Loucy (cell line): ENCODE measurements around the gene BACE2.
"Not testable (repeated sequence)": the region's sequence is repeated elsewhere in the genome, so short reads cannot be mapped to it uniquely, and the experiment has no call there.

Source experiments
- H2AFZ ChIP-seq: fragments of 200-600 bp; sonication (generic); 2 replicates; pipeline ENCODE4 v1.6.0; 2016; ENCODE audit warnings: antibody characterized with exemption, mild to moderate bottlenecking, low read length, moderate library complexity
- H3F3A ChIP-seq: fragments of 200-600 bp; 2 replicates; pipeline ENCODE4 v1.6.0; 2016; ENCODE audit warnings: antibody characterized with exemption, low read depth, mild to moderate bottlenecking
- H3K27me3 ChIP-seq: fragments of 200-600 bp; sonication (generic); 2 replicates; pipeline ENCODE4 v1.6.1; 2014; ENCODE audit warnings: low read length, mild to moderate bottlenecking; ENCODE audit not compliant: insufficient read depth, poor library complexity, severe bottlenecking
- H3K36me3 ChIP-seq: fragments of 200-600 bp; sonication (generic); 2 replicates; pipeline ENCODE4 v1.6.1; 2016; ENCODE audit warnings: low read length; ENCODE audit not compliant: insufficient read depth
- H3K4me1 ChIP-seq: fragments of 200-600 bp; sonication (generic); 2 replicates; pipeline ENCODE4 v1.5.1; 2014; ENCODE audit warnings: low read length, mild to moderate bottlenecking; ENCODE audit not compliant: insufficient read depth, poor library complexity, severe bottlenecking
- H3K4me2 ChIP-seq: fragments of 200-600 bp; sonication (generic); 2 replicates; pipeline ENCODE4 v1.6.0; 2014; ENCODE audit warnings: antibody characterized with exemption, low read length, low read depth, mild to moderate bottlenecking; ENCODE audit not compliant: poor library complexity, severe bottlenecking
- H3K4me3 ChIP-seq: fragments of 200-600 bp; sonication (generic); 2 replicates; pipeline ENCODE4 v1.5.1; 2014; ENCODE audit warnings: low read length, mild to moderate bottlenecking, mixed read lengths; ENCODE audit not compliant: poor library complexity, severe bottlenecking
- H3K79me2 ChIP-seq: fragments of 200-600 bp; sonication (generic); 2 replicates; pipeline ENCODE4 v1.6.1; 2014; ENCODE audit warnings: low read length; ENCODE audit not compliant: insufficient read depth
- H3K9ac ChIP-seq: fragments of 200-600 bp; sonication (generic); 2 replicates; pipeline ENCODE4 v1.6.0; 2014; ENCODE audit warnings: mild to moderate bottlenecking, low read depth, low read length, moderate library complexity; ENCODE audit not compliant: poor library complexity, severe bottlenecking
- H3K9me2 ChIP-seq: fragments of 200-600 bp; sonication (generic); replicated peaks from 2 replicates; pipeline ENCODE4 v1.6.1; 2016; ENCODE audit warnings: low read depth, low read length, mixed read lengths
- H3K9me3 ChIP-seq: fragments of 200-600 bp; sonication (generic); 2 replicates; pipeline ENCODE4 v1.6.1; 2014; ENCODE audit warnings: mild to moderate bottlenecking, antibody characterized with exemption, low read length, low read depth; ENCODE audit not compliant: insufficient read depth
- H4K20me1 ChIP-seq: fragments of 200-600 bp; sonication (generic); 2 replicates; pipeline ENCODE4 v1.6.0; 2014; ENCODE audit warnings: antibody characterized with exemption, low read length, mild to moderate bottlenecking; ENCODE audit not compliant: insufficient read depth, poor library complexity, severe bottlenecking
- CTCF ChIP-seq: fragments of 200-600 bp; sonication (generic); conservative IDR thresholded peaks from 2 replicates; pipeline ENCODE4 v1.5.1; 2014; ENCODE audit warnings: mild to moderate bottlenecking, antibody characterized with exemption, low read length
- EZH2phosphoT487 ChIP-seq: fragments of 200-600 bp; IDR thresholded peaks from 2 replicates; pipeline ENCODE4 v1.6.1; 2018; ENCODE audit warnings: antibody characterized with exemption, mild to moderate bottlenecking, moderate library complexity, borderline replicate concordance

Gene BACE2

GRCh38 chr21:41254090-41254700, 86.2 kb downstream of the BACE2 start:
- no peaks in the 10 kb centered on the region for H3K9me3 ChIP-seq
- H3K9me2 ChIP-seq: no peaks in the 10 kb centered on the region
- no peak overlapping the region for H3K4me3 ChIP-seq
- no peak overlapping the region for H3K9ac ChIP-seq
- no peak overlapping the region for H3K4me2 ChIP-seq
- H4K20me1 ChIP-seq: no peaks in the 10 kb centered on the region
- no peaks in the 10 kb centered on the region for H3K79me2 ChIP-seq
- H3K4me1 ChIP-seq: no peaks in the 10 kb centered on the region
- H3K36me3 ChIP-seq: peaks cover 4% of the 10 kb centered on the region; the same call in 1 of the 2 replicates
- H3K27me3 ChIP-seq: no peaks in the 10 kb centered on the region
- TF ChIP-seq EZH2phosphoT487: no peak
- TF ChIP-seq CTCF: no peak
- no peaks in the 10 kb centered on the region for H3F3A ChIP-seq
- H2AFZ ChIP-seq: no peak overlapping the region

- no peak overlapping the region for H2AFZ ChIP-seq
- no peak overlapping the region for H3K9ac ChIP-seq
- H3K4me3 ChIP-seq: no peak overlapping the region
- H3F3A ChIP-seq: no peaks in the 10 kb centered on the region
- H3K4me1 ChIP-seq: no peaks in the 10 kb centered on the region
- no peaks in the 10 kb centered on the region for H3K79me2 ChIP-seq
- TF ChIP-seq EZH2phosphoT487 (no peak), CTCF (no peak)
- no peaks in the 10 kb centered on the region for H4K20me1 ChIP-seq
- peaks cover 4% of the 10 kb centered on the region; the same call in 1 of the 2 replicates for H3K36me3 ChIP-seq
- no peaks in the 10 kb centered on the region for H3K9me2 ChIP-seq
- no peaks in the 10 kb centered on the region for H3K27me3 ChIP-seq
- H3K4me2 ChIP-seq: no peak overlapping the region
- H3K9me3 ChIP-seq: no peaks in the 10 kb centered on the region
These were observed 87.2 kb downstream of the BACE2 start for GRCh38 chr21:41255190-41255589.

GRCh38 chr21:41256231-41256630, 88.3 kb downstream of the BACE2 start:
- not testable (repeated sequence) for H4K20me1 ChIP-seq, H3K9me2 ChIP-seq, H3F3A ChIP-seq, H3K36me3 ChIP-seq, H2AFZ ChIP-seq, H3K4me1 ChIP-seq, H3K4me2 ChIP-seq, H3K4me3 ChIP-seq, H3K9ac ChIP-seq, H3K27me3 ChIP-seq, H3K79me2 ChIP-seq, H3K9me3 ChIP-seq
